ENCODE measurements around the gene CDH2. TPM values are rescaled to one million over a fixed set of nuclear protein-coding genes. Genes with fewer than 3 reads are reported as not detected.

CDH2 gene
- polyA plus RNA-seq, 1 donor from 2014 or later: 199 TPM

GRCh38 chr18:27948986-27949385 lies 227.9 kb downstream of the CDH2 start:
- Histone ChIP-seq H3K9me3 (ENCODE audit: low read length) (no peaks in the 10 kb centered on the region), H2AFZ (ENCODE audit: low read depth, low read length) (no peak overlapping the region), H3K36me3 (ENCODE audit: insufficient read depth, low read length) (peaks cover under 1% of the 10 kb centered on the region), H4K20me1 (ENCODE audit: insufficient read depth) (no peaks in the 10 kb centered on the region), H3K4me3 (ENCODE audit: low read length) (no peak overlapping the region), H3K9ac (ENCODE audit: low read length) (no peak overlapping the region), H3K27ac (ENCODE audit: low read length) (no peak overlapping the region), H3K79me2 (replicated peaks; ENCODE audit: insufficient read depth, low read length) (peaks cover 13% of the 10 kb centered on the region), H3F3A (ENCODE audit: insufficient read depth, low read length, poor library complexity, severe bottlenecking) (no peaks in the 10 kb centered on the region), H3K4me2 (ENCODE audit: low read length) (no peak overlapping the region), H3K9me2 (ENCODE audit: insufficient read depth, low read length) (no peaks in the 10 kb centered on the region), H3K27me3 (ENCODE audit: insufficient read depth, low read depth, low read length) (no peaks in the 10 kb centered on the region)
- TF ChIP-seq EZH2 (IDR thresholded peaks at IDR 0.05; ENCODE audit: borderline replicate concordance, insufficient read depth, low read length, poor library complexity, severe bottlenecking): no peak
- TF ChIP-seq RAD21 (conservative IDR thresholded peaks at IDR 0.05): no peak
- no peak for TF ChIP-seq SMC3 (conservative IDR thresholded peaks at IDR 0.05; ENCODE audit: poor library complexity)
- no peak for TF ChIP-seq TAF1 (IDR thresholded peaks at IDR 0.05; ENCODE audit: low read depth)
- no peak for TF ChIP-seq POLR2AphosphoS5 (IDR thresholded peaks at IDR 0.05)
- no peak for TF ChIP-seq CTCF (IDR thresholded peaks at IDR 0.05; ENCODE audit: poor library complexity, severe bottlenecking)
- TF ChIP-seq MXI1 (conservative IDR thresholded peaks at IDR 0.05; ENCODE audit: poor library complexity, severe bottlenecking): no peak
- no peak for TF ChIP-seq REST (IDR thresholded peaks at IDR 0.05; ENCODE audit: borderline replicate concordance)
- no peak for TF ChIP-seq EP300 (conservative IDR thresholded peaks at IDR 0.05; ENCODE audit: poor library complexity, severe bottlenecking)

GRCh38 chr18:27942706-27943105 lies 234.2 kb downstream of the CDH2 start:
- Histone ChIP-seq H4K20me1 (ENCODE audit: insufficient read depth) (no peaks in the 10 kb centered on the region), H3K9ac (ENCODE audit: low read length) (no peak overlapping the region), H3K4me2 (ENCODE audit: low read length) (no peak overlapping the region), H3K36me3 (ENCODE audit: insufficient read depth, low read length) (no peaks in the 10 kb centered on the region), H3K9me2 (ENCODE audit: insufficient read depth, low read length) (no peaks in the 10 kb centered on the region), H3F3A (ENCODE audit: insufficient read depth, low read length, poor library complexity, severe bottlenecking) (no peaks in the 10 kb centered on the region), H3K27ac (ENCODE audit: low read length) (no peak overlapping the region), H3K27me3 (ENCODE audit: insufficient read depth, low read depth, low read length) (no peaks in the 10 kb centered on the region), H3K9me3 (ENCODE audit: low read length) (no peaks in the 10 kb centered on the region), H3K79me2 (replicated peaks; ENCODE audit: insufficient read depth, low read length) (no peaks in the 10 kb centered on the region), H3K4me3 (ENCODE audit: low read length) (no peak overlapping the region), H2AFZ (ENCODE audit: low read depth, low read length) (no peak overlapping the region)
- peak; percentile 4 for TF ChIP-seq POLR2AphosphoS5 (IDR thresholded peaks at IDR 0.05)
- TF ChIP-seq TAF1 (IDR thresholded peaks at IDR 0.05; ENCODE audit: low read depth): no peak
- TF ChIP-seq SMC3 (conservative IDR thresholded peaks at IDR 0.05; ENCODE audit: poor library complexity): no peak

- H2AFZ ChIP-seq (ENCODE audit: low read depth, low read length): no peak overlapping the region
- H3K9me3 ChIP-seq (ENCODE audit: low read length): no peaks in the 10 kb centered on the region
These were observed 245.4 kb downstream of the CDH2 start for GRCh38 chr18:27931535-27931934.

More at GRCh38 chr18:27931535-27931934, 245.4 kb downstream of the CDH2 start:
- H3K36me3 ChIP-seq (ENCODE audit: insufficient read depth, low read length): no peaks in the 10 kb centered on the region
- H3K79me2 ChIP-seq (replicated peaks; ENCODE audit: insufficient read depth, low read length): no peaks in the 10 kb centered on the region
- no peaks in the 10 kb centered on the region for H3K27me3 ChIP-seq (ENCODE audit: insufficient read depth, low read depth, low read length)
- no peak overlapping the region for H3K4me3 ChIP-seq (ENCODE audit: low read length)
- H3K9me2 ChIP-seq (ENCODE audit: insufficient read depth, low read length): no peaks in the 10 kb centered on the region
- H3K9ac ChIP-seq (ENCODE audit: low read length): no peak overlapping the region
- H3F3A ChIP-seq (ENCODE audit: insufficient read depth, low read length, poor library complexity, severe bottlenecking): no peaks in the 10 kb centered on the region
- H4K20me1 ChIP-seq (ENCODE audit: insufficient read depth): no peaks in the 10 kb centered on the region
- H3K27ac ChIP-seq (ENCODE audit: low read length): no peak overlapping the region
- H3K4me2 ChIP-seq (ENCODE audit: low read length): no peak overlapping the region
- no peak for TF ChIP-seq RAD21 (conservative IDR thresholded peaks at IDR 0.05)
- no peak for TF ChIP-seq EP300 (conservative IDR thresholded peaks at IDR 0.05; ENCODE audit: poor library complexity, severe bottlenecking)
- TF ChIP-seq TAF1 (IDR thresholded peaks at IDR 0.05; ENCODE audit: low read depth): no peak
- no peak for TF ChIP-seq REST (IDR thresholded peaks at IDR 0.05; ENCODE audit: borderline replicate concordance)
- no peak for TF ChIP-seq POLR2AphosphoS5 (IDR thresholded peaks at IDR 0.05)
